Endothelial cell of umbilical vein (primary cell): ENCODE measurements around the gene BZW2. TPM values are rescaled to one million over a fixed set of nuclear protein-coding genes. Genes with fewer than 3 reads are reported as not detected.
A peak's percentile ranks its signal among the peaks of the same experiment; 100 is the strongest.

Experiments used
- BruUV-seq: library from RNA; stranded (reverse); fragments of 400-500 nt; replicated peaks from 2 replicates; lab custom pipeline; 2021; lab: Mats Ljungman, UMichigan
- CTCF ChIA-PET: fragments of 300-600, 350-600 bp; sonication (Branson Sonifier 250); formaldehyde crosslinking; loops from one replicate; lab custom pipeline; 2021; ENCODE audit warnings: antibody characterized with exemption, inconsistent platforms; lab: Charles Lee
- POLR2A ChIA-PET: fragments of 300-600, 350-600 bp; sonication (Branson Sonifier 250); formaldehyde crosslinking; loops from one replicate; lab custom pipeline; 2021; ENCODE audit warnings: antibody characterized with exemption, inconsistent platforms; lab: Charles Lee
- DNase-seq: peaks from one replicate; pipeline ENCODE4 v3.0.0-alpha.2; 2011; ENCODE audit warnings: low read depth, low spot score
- FAIRE-seq: peaks from 2 replicates; lab custom pipeline; 2011; peaks lifted over from hg19 to GRCh38; lab: Jason Lieb, UNC
- H2AFZ ChIP-seq: 2 replicates; pipeline ENCODE4 v1.6.0; 2012; ENCODE audit warnings: low read depth, low read length, control low read depth, inconsistent platforms
- H3K27ac ChIP-seq: 2 replicates; pipeline ENCODE4 v1.5.1; 2011; ENCODE audit warnings: low read depth, mild to moderate bottlenecking, control low read depth, low read length, moderate library complexity; ENCODE audit not compliant: insufficient read depth
- H3K27me3 ChIP-seq, 2 experiments: 2 replicates each; pipeline versions ENCODE4 v1.6.0 to v1.6.1; 2011; ENCODE audit warnings: low read length in 2 of 2, mixed read lengths in 1 of 2; ENCODE audit not compliant: control insufficient read depth in 2 of 2, insufficient read depth in 2 of 2
- H3K36me3 ChIP-seq, 2 experiments: 2 replicates in 1 of 2; 3 replicates in 1 of 2; pipeline ENCODE4 v1.5.1; 2011; ENCODE audit warnings: low read length in 2 of 2, mild to moderate bottlenecking in 1 of 2, moderate library complexity in 1 of 2; ENCODE audit not compliant: control insufficient read depth in 2 of 2, insufficient read depth in 2 of 2; ENCODE audit errors: extremely low read depth in 1 of 2
- H3K4me1 ChIP-seq: 3 replicates; pipeline ENCODE4 v1.5.1; 2011; ENCODE audit warnings: mild to moderate bottlenecking, low read length; ENCODE audit not compliant: control insufficient read depth, insufficient read depth; ENCODE audit errors: extremely low read depth
- H3K4me2 ChIP-seq: 2 replicates; pipeline ENCODE4 v1.6.1; 2011; ENCODE audit warnings: low read length, control low read depth, mixed read lengths; ENCODE audit not compliant: insufficient read depth
- H3K4me3 ChIP-seq, 3 experiments: fragments of 200-600 bp in 1 of 3; sonication (generic), shearing (Covaris generic) in 1 of 3; replicated peaks in 1 of 3; 2 replicates each; pipeline ENCODE4 v1.5.1; 2011 to 2016; ENCODE audit warnings: control low read depth in 3 of 3, low read length in 3 of 3, mild to moderate bottlenecking in 2 of 3, inconsistent platforms in 1 of 3, low read depth in 1 of 3, moderate library complexity in 1 of 3; ENCODE audit not compliant: insufficient read depth in 1 of 3
- H3K79me2 ChIP-seq: 2 replicates; pipeline ENCODE4 v1.6.0; 2012; ENCODE audit warnings: low read length, inconsistent platforms; ENCODE audit not compliant: control insufficient read depth, insufficient read depth
- H3K9ac ChIP-seq: replicated peaks from 2 replicates; pipeline ENCODE3; 2011; ENCODE audit warnings: low read length, control low read depth; ENCODE audit not compliant: insufficient read depth; ENCODE audit errors: extremely low read depth
- H3K9me1 ChIP-seq: replicated peaks from 3 replicates; pipeline ENCODE4 v1.6.0; 2011; ENCODE audit warnings: mild to moderate bottlenecking, low read length; ENCODE audit not compliant: control insufficient read depth, insufficient read depth; ENCODE audit errors: extremely low read depth
- H3K9me3 ChIP-seq: replicated peaks from 2 replicates; pipeline ENCODE4 v1.5.1; 2012; ENCODE audit warnings: low read length, inconsistent platforms; ENCODE audit not compliant: control insufficient read depth, insufficient read depth
- H4K20me1 ChIP-seq: replicated peaks from 2 replicates; pipeline ENCODE3; 2011; ENCODE audit warnings: mild to moderate bottlenecking, low read length; ENCODE audit not compliant: control insufficient read depth, insufficient read depth; ENCODE audit errors: extremely low read depth
- FOS ChIP-seq: IDR thresholded peaks from 2 replicates; pipeline ENCODE4 v1.6.1; 2011; ENCODE audit warnings: mild to moderate bottlenecking, low read length, moderate library complexity, borderline replicate concordance; ENCODE audit not compliant: insufficient read depth
- JUN ChIP-seq: IDR thresholded peaks from 2 replicates; pipeline ENCODE4 v1.6.1; 2011; ENCODE audit warnings: borderline replicate concordance, low read depth; ENCODE audit not compliant: insufficient read length, insufficient read depth
- POLR2AphosphoS5 ChIP-seq: IDR thresholded peaks from 2 replicates; pipeline ENCODE4 v1.6.1; 2012; ENCODE audit warnings: low read depth, mild to moderate bottlenecking, control low read depth, low read length, moderate library complexity; ENCODE audit not compliant: insufficient read depth
- dilution Hi-C: fragments of 300-500 bp; cut with MboI; formaldehyde crosslinking; loops from one replicate; pipeline ENCODE4 v1.15.0; 2019; ENCODE audit warnings: low sequenced_read_pairs; ENCODE audit not compliant: extremely low pct_ligation_motif_present
- intact Hi-C: fragments of 100-400 bp; cut with micrococcal nuclease; formaldehyde crosslinking; loops from one replicate; pipeline ENCODE4 v1.10.0; 2022
- polyA plus RNA-seq, 4 experiments: library from polyadenylated mRNA; depleted of rRNA in 3 of 4; stranded (reverse) in 3 of 4; unstranded in 1 of 4; fragments of >200 nt; gene quantifications; 2 replicates each; pipeline versions ENCODE4 v1.2.1 to v1.2.3, GENCODE V29; 2011 to 2012; ENCODE audit warnings: missing spikeins in 1 of 4
- total RNA-seq: library from RNA; stranded (reverse); gene quantifications from 2 replicates; pipeline ENCODE4 v1.2.3, GENCODE V29; 2021
- TF ChIP-seq, protein P1 (sequence below), 2 donors: IDR thresholded peaks; 1 replicate in 1 of 2; 2 replicates in 1 of 2; pipeline ENCODE4 v1.5.1; 2011; ENCODE audit warnings: low read length in 2 of 2, mild to moderate bottlenecking in 2 of 2, moderate library complexity in 2 of 2, control low read depth in 1 of 2, inconsistent platforms in 1 of 2, low read depth in 1 of 2; ENCODE audit not compliant: insufficient read depth in 1 of 2; ENCODE audit errors: extremely low read depth in 1 of 2

The BZW2 gene
- total and polyA plus RNA-seq, 2 donors (not counting 3 experiments of a cell fraction or from before 2014, with no cell fraction given): 39.7 to 106 TPM

DNA sequence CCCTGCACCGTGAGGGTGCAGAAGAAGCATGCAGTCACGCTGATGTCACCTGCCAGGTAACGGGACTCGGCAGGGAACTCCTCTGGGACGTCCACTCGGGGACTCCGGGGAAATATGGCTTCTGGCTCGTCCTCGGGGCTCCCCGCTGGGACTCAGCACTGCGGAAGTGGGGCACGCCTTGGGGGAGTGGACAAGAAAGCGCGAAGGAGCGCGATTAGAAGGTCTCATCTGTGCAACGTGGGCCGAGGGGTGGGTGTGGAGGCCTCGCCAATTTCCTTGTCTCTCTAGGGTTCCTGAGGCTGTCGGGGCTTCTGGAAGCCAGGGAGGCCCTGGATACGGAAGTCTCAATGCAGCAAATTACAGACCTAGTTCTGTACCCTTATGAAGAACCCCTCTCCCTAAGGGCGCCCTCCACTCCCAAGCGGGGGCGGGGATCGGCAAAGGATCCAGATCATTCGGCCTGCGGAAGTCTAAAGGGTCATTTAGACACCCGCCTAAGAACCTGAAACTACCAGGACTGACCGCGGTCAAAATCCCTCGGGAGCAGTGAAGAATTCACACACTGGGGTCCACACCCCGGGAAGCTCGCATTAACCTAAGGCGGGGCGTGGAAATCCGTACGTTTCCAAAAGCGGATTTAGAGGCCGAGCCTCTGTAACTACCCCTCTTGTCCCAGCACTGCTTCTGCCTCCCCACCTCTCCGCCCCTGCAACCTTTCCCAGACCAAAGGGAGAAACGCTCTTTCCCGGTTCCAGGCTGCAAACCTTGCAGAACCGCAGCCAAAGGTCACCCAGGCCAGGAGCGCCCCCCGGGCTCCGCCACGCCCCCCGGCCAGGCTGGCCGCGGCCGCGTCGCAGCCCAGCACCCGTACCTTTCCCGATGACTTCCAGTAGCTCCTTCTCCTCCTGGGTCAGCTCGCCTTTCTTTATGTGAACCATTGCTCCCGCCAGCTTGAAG lies 1.1 kb upstream of the BZW2 start:
- Histone ChIP-seq H3K79me2 (peaks cover 40% of the 10 kb centered on the region), H3K4me3 (peak overlapping the region; percentile 74 to 98 (median 90)), H3K36me3 (no peaks in the 10 kb centered on the region), H3K27ac (peak overlapping the region; percentile 91), H3K9ac (peak overlapping the region; percentile 88), H3K9me3 (no peaks in the 10 kb centered on the region), H3K4me2 (peak overlapping the region; percentile 52), H3K9me1 (no peaks in the 10 kb centered on the region), H2AFZ (peak overlapping the region; percentile 94), H3K4me1 (peaks cover 37% of the 10 kb centered on the region), H3K27me3 (no peaks in the 10 kb centered on the region), H4K20me1 (no peaks in the 10 kb centered on the region)
- BruUV-seq: no TSS peak
- peak; percentile 4 for FAIRE-seq
- dilution Hi-C loops: no loop called here
- intact Hi-C loops: loop anchor here (5.0 kb wide), 3 partner anchors 107 to 958 kb away; partner anchors contain the start of genes MEOX2 and TSPAN13
- TF ChIP-seq POLR2AphosphoS5: no peak
- TF ChIP-seq, protein P1, sequence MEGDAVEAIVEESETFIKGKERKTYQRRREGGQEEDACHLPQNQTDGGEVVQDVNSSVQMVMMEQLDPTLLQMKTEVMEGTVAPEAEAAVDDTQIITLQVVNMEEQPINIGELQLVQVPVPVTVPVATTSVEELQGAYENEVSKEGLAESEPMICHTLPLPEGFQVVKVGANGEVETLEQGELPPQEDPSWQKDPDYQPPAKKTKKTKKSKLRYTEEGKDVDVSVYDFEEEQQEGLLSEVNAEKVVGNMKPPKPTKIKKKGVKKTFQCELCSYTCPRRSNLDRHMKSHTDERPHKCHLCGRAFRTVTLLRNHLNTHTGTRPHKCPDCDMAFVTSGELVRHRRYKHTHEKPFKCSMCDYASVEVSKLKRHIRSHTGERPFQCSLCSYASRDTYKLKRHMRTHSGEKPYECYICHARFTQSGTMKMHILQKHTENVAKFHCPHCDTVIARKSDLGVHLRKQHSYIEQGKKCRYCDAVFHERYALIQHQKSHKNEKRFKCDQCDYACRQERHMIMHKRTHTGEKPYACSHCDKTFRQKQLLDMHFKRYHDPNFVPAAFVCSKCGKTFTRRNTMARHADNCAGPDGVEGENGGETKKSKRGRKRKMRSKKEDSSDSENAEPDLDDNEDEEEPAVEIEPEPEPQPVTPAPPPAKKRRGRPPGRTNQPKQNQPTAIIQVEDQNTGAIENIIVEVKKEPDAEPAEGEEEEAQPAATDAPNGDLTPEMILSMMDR (IDR thresholded peaks at IDR 0.05; ENCODE audit: extremely low read depth in 1 of 2, insufficient read depth in 1 of 2, low read depth in 1 of 2, low read length in 2 of 2): no peak
- TF ChIP-seq JUN: no peak
- TF ChIP-seq FOS: no peak
- CTCF ChIA-PET: interaction anchor here (0.8 to 1.2 kb wide), 4 partner anchors 8 to 51 kb away, joined by 3 to 5 read pairs (median 4); no protein-coding TSS in a partner anchor
- DNase-seq: no peak
- POLR2A ChIA-PET: interaction anchor here (0.5 to 1.4 kb wide), 2 partner anchors 8 to 13 kb away, joined by 3 to 7 read pairs; no protein-coding TSS in a partner anchor
